HG02678 (cell line): ENCODE data around the gene SCGB1A1.
"Not testable (repeated sequence)": the region's sequence is repeated elsewhere in the genome, so short reads cannot be mapped to it uniquely, and the experiment has no call there.

Experiments used
- ATAC-seq: cut with Tn5 transposase; IDR thresholded peaks from one replicate; pipeline ENCODE4 v1.9.1; 2021; ENCODE audit warnings: mild to moderate bottlenecking, moderate library complexity; ENCODE audit not compliant: unreplicated experiment

Gene SCGB1A1

DNA sequence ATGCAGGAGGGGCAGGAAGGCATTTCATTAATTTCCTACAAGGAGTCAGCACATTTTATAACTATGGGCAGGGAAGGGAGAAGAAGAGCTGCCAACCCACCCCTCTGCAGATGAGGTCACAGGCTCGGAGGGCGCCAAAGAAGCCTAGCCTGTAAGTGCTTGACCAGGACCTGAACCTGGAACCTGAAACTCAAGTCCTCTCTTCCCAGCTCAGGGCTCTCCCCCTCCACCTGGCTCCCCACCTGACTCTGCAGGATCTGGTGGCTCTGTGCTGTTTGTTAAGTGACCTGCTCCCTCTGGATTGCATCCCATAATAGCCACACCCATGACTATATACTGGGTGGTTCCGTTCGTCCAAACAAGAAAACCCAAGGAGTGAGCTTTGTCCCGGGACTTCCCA is 27.3 kb downstream of the SCGB1A1 start:
- ATAC-seq = no peak

DNA sequence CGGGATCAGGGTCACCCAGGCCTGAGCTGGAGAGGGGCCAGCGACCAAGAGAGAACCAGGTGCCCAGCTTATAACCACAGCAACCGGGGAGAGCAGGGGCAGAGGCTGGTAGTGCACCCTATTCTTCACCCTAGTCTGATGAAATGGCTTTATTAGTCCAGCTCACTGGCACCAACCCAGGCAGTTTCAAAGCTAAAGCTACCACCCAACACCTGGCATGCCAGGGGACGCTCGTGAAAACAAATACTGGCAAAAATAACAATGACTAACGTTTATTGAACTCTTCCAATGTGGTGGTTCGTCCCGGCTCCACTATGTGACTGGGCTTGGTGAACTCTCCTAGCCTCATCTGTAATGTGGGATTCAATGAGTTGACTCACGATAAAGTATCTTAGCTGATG is 30.6 kb downstream of the SCGB1A1 start:
- ATAC-seq = no peak

DNA sequence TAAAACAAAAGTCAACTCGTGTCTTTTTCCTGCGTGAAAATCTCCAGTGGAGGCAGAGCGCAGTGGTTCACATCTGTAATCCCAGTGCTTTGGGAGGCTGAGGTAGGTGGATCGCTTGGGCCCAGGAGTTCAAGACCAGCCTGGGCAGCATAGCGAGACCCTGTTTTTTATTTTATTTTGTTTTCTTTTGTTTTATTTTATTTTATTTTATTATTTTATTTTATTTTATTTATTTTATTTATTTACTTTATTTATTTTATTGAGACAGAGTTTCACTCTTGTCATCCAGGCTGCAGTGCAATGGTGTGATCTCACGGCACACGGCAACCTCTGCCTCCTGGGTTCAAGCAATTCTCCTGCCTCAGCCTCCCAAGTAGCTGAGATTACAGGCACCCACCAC is 31.1 kb downstream of the SCGB1A1 start:
- ATAC-seq = not testable (repeated sequence)

GRCh38 chr11:62450543-62451240 is 31.9 kb downstream of the SCGB1A1 start:
- no peak for ATAC-seq

GRCh38 chr11:62451241-62451621 is 32.4 kb downstream of the SCGB1A1 start:
- ATAC-seq = no peak

GRCh38 chr11:62452261-62452660 is 33.4 kb downstream of the SCGB1A1 start:
- ATAC-seq = no peak

DNA sequence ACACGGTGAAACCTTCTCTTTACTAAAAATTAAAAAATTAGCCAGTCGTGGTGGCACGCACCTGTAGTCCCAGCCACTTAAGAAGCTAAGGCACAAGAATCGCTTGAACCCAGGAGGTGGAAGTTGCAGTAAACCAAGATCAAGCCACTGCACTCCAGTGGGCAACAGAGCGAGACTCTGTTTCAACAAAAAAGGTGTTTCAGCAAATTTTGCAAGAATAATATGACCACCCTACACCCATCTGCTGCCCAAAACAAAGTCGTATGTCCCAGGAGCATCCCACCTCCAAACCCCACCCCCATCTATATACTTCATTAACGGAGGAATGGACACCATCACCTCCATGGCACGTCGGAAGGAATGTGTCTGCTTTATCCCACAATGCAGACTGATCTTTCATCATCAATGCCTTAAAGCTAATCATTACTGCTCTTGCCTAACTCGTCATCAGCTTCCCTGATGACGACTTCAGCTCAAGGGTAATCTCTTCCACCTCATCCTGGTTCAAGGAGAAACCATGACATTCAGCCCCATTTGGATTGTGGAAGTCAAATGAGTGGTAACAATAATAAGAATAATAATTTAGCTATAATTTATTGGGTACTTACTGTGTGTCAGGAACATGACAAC is 34.1 kb downstream of the SCGB1A1 start:
- ATAC-seq = no peak

- no peak for ATAC-seq
Measured at GRCh38 chr11:62456630-62457029, 37.8 kb downstream of the SCGB1A1 start.

DNA sequence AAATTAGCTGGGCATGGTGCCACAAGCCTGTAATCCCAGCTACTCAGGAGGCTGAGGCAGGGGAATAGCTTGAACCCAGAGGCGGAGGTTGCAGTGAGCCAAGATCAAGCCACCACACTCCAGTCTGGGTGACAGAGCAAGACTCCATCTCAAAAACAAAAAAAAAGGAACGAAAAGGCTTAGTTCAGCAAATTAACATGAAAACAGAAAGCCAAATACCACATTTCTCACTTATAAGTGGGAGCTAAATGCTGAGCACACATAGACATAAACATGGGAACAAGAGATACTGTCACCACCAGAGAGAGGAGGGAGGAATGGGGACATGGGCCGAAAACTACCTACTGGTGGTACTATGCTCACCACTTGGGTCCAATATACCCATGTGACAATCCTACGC is 38.6 kb downstream of the SCGB1A1 start:
- no peak for ATAC-seq

DNA sequence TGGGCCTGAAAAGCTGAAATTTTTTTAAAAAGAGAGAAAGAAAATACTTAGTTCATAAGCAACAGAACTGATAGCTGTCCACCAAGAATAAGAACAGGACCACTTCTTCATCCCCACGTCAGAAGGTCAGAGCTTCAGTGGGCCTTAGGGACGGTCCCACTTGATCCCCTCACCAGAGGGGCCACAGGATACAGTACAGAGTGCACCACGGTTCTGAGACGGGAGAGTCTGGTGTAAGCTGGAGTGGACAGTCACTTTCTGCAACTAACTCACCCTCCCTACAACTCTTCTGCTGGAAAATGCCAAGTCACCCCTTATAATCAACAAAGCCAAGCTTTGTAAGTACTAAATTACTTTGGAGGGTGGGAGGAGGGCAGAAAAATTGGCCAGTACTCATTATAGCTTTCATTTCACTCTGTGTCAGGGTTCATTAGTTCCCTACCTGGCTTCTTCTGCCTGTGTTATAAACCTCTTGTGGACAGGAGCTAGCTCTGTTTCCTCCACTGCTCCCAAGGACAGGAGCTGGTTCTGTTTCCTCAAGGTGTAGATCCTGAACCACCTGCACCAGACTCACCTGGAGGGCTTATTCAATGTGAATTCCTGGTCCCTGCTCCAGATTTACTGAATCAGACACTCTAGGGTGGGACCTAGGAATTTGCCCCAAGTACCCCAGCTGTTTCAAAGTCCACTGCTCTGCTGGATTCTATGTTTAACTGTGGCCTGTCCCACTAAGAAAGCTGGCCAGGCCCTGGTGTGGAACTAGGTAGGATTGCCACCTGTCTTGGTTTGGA is 39.6 kb downstream of the SCGB1A1 start:
- ATAC-seq = no peak

- ATAC-seq = no peak
Measured at GRCh38 chr11:62459080-62459479, 40.2 kb downstream of the SCGB1A1 start.

DNA sequence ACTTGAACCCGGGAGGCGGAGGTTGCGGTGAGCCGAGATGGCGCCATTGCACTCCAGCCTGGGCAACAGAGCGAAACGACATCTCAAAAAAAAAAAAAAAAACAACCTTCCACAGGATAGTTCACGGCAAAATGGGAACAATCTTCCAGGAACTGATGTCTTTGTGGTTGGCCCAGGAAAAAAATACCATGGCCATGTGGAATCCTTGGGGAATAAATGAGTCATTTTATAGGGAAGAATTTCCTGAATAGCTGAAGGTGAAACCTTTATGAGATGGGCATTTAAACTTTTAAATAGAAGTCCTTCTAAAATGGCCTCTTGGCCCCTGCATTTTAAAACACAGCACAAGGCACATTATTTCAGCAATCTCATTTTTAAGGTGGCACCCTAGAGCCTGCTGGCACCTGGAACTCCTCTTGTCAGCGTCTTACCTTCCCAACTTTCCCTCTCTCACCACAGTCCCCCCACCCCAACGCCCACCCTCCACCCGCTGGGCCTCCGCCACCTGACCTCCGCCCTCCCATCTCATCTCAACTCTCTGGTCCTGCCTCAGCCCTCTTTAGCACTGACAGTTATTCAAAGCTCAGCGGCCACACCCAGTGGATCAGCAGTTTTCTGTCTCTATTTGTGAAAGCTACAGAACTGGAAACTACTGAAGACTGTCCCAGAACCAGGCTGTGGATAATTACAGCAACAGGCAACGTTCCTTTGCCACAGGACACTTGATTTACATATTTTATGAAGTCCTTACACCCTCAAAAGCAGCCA is 43.1 kb downstream of the SCGB1A1 start:
- ATAC-seq = no peak

DNA sequence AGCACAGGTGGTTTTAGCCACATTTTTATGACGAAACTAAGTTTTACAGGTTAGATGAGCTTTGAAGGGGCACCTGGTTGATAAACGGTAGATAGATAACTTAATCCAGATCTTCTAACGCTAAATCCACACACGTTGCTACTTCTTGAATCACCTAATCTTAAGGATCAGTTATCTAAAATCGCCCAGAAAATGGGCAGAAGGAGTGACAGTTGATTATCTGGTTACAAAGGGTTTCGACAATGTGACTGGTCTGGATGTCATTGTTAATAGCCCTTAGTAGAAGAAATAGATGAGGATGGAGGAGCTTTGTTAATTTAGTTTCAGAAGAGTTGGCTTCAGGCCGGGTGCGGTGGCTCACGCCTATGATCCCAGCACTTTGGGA is 43.7 kb downstream of the SCGB1A1 start:
- no peak for ATAC-seq

DNA sequence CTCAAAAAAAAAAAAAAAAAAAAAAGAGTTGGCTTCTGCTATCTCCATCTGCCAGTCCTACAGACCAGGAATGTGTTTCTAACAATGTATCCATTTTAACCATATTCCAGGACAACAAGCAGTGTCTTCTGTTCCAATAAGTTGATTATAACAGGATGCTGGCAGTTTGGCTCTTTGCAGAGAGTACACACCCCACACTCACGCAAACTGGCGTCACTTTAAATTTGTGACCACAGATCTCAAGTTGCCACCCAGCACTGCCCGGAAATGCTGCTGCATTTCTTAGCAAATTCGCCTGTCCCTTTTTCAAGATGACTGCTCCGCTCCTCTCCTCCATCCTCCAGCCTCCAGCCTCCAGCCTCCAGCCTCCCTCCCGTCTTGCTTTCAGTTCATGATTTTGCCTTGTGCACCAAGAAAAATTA is 44.3 kb downstream of the SCGB1A1 start:
- ATAC-seq = no peak

GRCh38 chr11:62464655-62465054 is 45.8 kb downstream of the SCGB1A1 start:
- ATAC-seq = no peak

GRCh38 chr11:62466444-62466843 is 47.6 kb downstream of the SCGB1A1 start:
- ATAC-seq = no peak

- ATAC-seq = no peak
Measured at GRCh38 chr11:62468577-62468976, 49.7 kb downstream of the SCGB1A1 start.

GRCh38 chr11:62471603-62472002 is 52.8 kb downstream of the SCGB1A1 start:
- ATAC-seq = no peak

DNA sequence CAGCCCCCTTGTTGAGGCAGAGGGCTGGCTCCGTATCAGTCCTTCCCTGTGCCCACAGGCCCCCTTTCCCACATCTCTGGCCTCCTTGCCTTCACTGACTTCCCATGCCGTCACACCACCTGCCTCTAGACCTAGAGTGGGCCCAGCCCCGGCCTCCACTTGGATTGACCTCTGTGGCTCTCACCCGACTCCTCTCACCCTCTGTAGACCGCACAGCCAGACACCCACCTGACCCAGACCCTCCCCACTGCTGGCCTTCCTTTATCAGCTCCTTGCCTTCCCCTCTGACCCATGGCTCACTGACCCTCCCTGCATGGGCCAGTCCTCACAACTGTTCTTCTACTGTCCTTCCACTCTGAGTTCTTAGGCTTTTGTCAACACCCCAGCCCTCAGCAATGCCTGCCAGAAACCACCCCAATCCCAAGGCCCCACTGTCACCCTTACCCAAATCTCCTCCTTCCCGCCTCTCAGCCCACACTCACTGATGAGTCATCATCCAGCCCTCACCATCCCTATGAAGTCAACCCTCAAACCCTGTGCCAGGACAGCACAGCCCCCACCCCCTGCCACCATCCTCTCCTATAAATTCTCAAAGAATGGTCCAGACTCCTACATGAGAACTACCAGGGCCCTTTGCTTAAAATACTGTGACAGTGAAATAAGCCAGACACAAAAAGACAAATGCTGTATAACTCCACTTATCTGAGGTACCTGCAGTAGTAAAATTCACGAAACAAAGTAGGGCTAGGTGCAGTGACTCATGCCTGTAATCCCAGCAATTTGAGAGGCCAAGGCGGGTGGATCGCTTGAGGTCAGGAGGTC is 53.4 kb downstream of the SCGB1A1 start:
- no peak for ATAC-seq
